ENCODE data around the gene OTUD5.
"Not testable (repeated sequence)": the region's sequence is repeated elsewhere in the genome, so short reads cannot be mapped to it uniquely, and the experiment has no call there.

OTUD5 gene, protein sequence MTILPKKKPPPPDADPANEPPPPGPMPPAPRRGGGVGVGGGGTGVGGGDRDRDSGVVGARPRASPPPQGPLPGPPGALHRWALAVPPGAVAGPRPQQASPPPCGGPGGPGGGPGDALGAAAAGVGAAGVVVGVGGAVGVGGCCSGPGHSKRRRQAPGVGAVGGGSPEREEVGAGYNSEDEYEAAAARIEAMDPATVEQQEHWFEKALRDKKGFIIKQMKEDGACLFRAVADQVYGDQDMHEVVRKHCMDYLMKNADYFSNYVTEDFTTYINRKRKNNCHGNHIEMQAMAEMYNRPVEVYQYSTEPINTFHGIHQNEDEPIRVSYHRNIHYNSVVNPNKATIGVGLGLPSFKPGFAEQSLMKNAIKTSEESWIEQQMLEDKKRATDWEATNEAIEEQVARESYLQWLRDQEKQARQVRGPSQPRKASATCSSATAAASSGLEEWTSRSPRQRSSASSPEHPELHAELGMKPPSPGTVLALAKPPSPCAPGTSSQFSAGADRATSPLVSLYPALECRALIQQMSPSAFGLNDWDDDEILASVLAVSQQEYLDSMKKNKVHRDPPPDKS

GRCh38 chrX:48957477-48957826 lies at the start of gene OTUD5:
Gene OTUD5 (minus strand): TSS chrX:48957607. CDS start chrX:48957570, 37 bp downstream.
- ATAC-seq: peak; percentile 74
- DNase-seq: peak; percentile 79

GRCh38 chrX:49003696-49004095 lies 46.3 kb upstream of the OTUD5 start:
- DNase-seq (no peak), ATAC-seq (no peak)

- ATAC-seq: peak; percentile 76
- peak; percentile 78 for DNase-seq
Observed at GRCh38 chrX:49002091-49002935, 44.9 kb upstream of the OTUD5 start, which contains the start of gene GRIPAP1. Gene GRIPAP1 (minus strand): TSS chrX:49002264. CDS start chrX:49002229, 35 bp downstream.

- DNase-seq: peak; percentile 58
- ATAC-seq: peak; percentile 67
Observed at GRCh38 chrX:49001521-49002090, 44.2 kb upstream of the OTUD5 start.

GRCh38 chrX:49000636-49001035 lies 43.2 kb upstream of the OTUD5 start:
- DNase-seq: no peak
- ATAC-seq: no peak

DNA sequence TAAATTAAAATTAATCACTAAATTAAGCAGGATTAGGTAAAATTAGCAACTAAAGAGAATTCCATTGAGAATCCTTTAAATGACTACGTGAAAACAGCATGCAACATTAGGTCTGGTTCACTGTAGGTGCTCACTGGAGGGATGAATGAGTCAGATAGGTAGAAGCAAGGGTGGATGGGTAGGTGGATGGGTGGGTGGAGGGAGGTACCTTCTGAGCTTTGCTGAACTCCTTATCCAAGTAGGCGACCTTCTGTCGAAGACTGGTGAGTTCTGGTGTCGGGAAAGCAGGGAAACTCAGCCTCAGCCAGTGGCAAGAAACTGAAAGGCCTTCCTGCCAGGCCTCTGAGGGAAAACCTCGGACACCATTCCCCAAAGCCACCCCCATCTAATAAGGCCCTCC lies 41.6 kb upstream of the OTUD5 start:
- ATAC-seq (no peak), DNase-seq (no peak)

- ATAC-seq (no peak), DNase-seq (no peak)
Observed at GRCh38 chrX:48998391-48998790, 41.0 kb upstream of the OTUD5 start.

DNA sequence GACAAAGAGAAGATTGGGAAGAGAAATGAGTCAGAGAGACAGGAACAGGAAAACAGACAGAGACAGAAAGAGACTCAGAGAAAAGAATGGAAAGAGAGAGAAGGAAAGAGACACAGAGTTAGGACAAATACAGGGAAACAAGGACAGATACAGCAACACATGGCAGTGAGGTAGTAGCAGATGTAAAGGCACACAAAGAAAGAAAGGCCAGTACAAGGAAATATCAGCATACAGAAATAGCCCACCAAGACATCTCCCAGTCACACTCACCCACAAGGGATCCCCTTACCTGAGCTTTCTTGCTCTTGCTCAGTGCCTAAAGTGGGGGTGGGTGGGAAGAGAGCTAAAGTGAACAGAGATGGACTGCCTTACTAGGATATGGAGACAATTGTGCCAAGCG lies 40.5 kb upstream of the OTUD5 start:
- DNase-seq: no peak
- no peak for ATAC-seq

DNA sequence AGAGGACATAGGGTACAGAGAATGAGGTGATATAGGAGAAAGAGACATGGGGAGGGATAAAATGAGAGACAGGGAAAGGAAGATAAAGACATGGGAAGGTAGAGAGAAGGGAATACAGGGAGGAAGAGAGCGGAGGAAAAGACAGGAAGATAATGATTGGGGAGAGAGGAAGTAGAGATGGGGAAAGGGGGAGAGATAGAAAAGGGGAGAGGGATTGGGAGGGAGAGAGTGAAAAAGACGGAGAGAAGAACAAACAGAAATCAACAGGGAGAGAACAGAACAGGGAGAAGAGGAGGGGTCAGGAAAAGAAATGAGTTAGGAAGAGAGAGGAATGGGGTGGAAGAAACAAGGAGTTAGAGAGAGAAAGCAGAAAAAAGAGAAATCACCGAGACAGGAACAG lies 40.0 kb upstream of the OTUD5 start:
- no peak for DNase-seq
- no peak for ATAC-seq

GRCh38 chrX:48996969-48997368 lies 39.6 kb upstream of the OTUD5 start:
- ATAC-seq: no peak
- no peak for DNase-seq

DNA sequence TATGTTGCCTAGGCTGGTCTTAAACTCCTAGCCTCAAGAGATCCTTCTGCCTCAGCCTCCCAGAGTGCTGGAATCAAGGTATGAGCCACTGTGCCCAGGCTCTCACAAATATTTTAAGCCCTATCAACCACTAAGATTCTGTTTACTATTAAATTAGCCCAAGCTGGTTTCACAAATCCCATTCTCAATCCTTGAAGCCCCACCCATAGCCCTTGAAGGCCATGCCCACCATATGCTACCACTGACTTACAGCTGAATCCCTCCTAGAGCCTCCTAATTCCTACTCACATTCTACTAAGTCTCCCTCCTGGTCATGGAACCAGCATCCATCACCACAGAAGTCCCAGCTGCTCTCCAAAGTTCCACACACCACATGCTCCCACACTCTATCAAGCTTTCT lies 34.9 kb upstream of the OTUD5 start:
- DNase-seq (no peak), ATAC-seq (no peak)

DNA sequence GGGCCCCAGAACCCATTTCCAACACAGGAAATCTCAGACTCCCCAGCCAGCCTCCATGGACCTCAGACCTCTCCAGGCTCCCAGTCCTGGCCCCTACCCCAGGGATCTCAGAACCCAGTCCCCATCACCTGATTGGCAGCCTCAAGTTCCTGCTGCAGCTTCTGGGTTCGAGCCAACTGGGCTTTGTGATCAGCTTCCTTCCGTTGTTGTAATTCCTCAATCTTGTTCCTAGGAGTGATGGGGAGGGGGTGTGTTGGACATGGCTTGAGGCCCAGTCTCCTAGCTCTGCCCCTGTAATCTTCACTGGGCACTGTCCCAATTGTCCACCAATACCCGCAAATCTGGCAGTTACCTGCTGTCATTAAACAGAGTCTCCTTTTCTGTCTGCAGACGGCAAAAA lies 32.1 kb upstream of the OTUD5 start:
- ATAC-seq (no peak), DNase-seq (no peak)

- ATAC-seq (no peak), DNase-seq (no peak)
Observed at GRCh38 chrX:48983896-48984295, 26.5 kb upstream of the OTUD5 start.

- DNase-seq: no peak
Observed at GRCh38 chrX:48983081-48983480, 25.7 kb upstream of the OTUD5 start.

DNA sequence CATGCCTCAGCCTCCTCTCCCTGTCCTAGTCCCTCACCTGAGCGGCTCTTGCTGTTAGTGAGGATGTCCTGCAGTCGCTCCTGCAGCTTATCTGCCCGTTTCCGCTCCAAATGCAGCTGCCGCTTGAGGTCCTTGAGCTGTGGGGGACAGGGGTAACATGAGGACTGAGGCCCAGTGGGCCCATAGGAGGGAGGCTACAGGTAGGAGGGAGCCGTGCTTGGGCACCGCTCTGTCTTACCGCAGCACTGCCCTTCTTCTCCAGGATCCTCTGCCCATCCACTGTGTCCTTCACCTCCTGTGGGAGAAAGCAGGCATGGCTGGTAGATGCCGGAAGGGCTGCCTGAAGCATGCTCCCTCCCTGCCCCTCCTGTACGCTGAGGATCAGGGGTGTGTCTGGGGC lies 23.8 kb upstream of the OTUD5 start:
- ATAC-seq: no peak

More at GRCh38 chrX:48983081-48983480, 25.7 kb upstream of the OTUD5 start:
- no peak for ATAC-seq

DNA sequence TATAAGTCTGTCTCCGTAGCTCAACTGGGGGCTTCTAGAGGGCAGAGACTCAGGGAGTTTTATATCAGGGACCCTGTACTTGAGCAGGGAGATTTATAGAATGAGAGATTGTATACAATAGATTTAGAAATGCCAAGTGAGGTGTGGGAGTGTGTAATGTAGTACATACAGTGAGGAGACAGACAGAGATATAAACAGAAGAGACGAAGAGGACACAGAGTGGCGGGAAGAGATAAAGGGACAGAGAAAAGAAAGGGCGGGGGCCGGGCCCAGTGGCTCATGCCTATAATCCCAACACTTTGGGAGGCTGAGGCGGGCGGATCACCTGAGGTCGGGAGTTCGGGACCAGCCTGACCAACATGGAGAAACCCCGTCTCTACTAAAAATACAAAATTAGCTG lies 22.9 kb upstream of the OTUD5 start:
- not testable (repeated sequence) for ATAC-seq, DNase-seq

More for the DNA sequence above, 23.8 kb upstream of the OTUD5 start:
- DNase-seq: no peak

GRCh38 chrX:48978226-48978625 lies 20.8 kb upstream of the OTUD5 start:
- no peak for ATAC-seq
- no peak for DNase-seq

DNA sequence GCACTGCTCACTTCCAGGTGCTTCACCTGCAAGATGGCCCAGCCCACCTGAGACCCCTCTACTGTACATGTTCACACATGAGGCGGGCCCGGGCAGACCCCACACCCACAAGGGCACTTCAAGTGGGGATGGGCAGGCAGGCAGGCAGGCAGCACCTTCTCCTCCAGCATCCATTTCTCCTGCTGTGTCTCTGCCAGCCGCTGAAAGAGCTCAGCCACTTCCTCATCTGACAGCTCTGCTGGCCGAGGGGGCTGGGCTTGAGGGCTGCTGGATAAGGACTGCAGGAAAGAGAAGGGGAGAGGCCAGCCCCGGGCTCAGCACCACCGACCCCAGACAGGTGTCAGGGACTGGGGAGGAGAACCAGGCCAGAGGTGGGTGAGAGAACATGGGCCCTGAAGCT lies 18.7 kb upstream of the OTUD5 start:
- ATAC-seq (no peak), DNase-seq (no peak)

GRCh38 chrX:48975541-48975940 lies 18.1 kb upstream of the OTUD5 start:
- ATAC-seq (no peak), DNase-seq (no peak)

DNA sequence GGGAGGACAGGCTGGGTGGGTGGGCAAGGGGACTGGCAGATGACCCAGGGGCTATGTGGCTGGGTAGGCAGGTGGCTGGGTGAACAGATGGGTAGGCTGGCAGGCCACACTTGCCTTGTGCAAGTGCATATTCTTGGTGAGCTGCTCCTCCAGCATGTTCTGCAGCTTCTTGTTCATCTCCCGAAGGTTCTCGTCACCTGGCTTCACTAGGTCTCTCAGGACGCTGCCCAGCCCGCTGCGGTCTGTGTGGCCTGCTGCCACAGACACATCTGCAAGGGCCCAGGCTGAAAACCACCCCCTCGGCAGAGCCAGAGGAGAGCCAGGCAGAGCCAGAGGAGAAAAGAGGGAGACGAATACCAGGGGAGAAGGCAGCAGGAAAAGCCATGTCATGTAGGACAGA lies 17.6 kb upstream of the OTUD5 start:
- DNase-seq (no peak), ATAC-seq (no peak)

DNA sequence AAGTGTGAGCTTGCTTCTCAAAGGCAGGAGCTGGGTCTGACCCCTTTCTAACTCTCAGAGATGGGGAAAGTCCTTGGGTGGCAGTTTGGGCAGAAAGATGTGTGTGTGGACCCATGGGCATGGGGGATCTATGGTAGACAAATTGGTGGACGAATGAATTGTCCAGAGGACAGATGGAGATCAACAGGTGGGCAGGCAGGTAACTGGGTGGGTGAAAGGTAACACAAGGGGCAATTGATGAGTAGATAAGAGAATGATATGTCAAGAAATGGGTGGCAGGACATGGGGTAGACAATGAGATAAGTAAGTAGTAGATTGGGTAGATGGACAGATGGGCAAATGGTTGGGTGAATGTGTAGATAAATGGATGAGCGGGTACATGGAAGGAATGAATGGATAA lies 17.2 kb upstream of the OTUD5 start:
- DNase-seq (no peak), ATAC-seq (no peak)

GRCh38 chrX:48974033-48974432 lies 16.6 kb upstream of the OTUD5 start:
- DNase-seq (no peak), ATAC-seq (no peak)
